Esophagus muscularis mucosa (tissue), 4 donors: ENCODE results near the gene SPINT2. TPM values are rescaled to one million over a fixed set of nuclear protein-coding genes. Genes with fewer than 3 reads are reported as not detected.
"Not testable (repeated sequence)": the region's sequence is repeated elsewhere in the genome, so short reads cannot be mapped to it uniquely, and the experiment has no call there.

Source experiments
- DNase-seq: peaks from one replicate; pipeline ENCODE4 v3.0.0-alpha.2; 2017; ENCODE audit errors: extremely low spot score
- H3K27ac ChIP-seq, 4 donors: fragments of 200-600 bp; sonication (generic); replicated peaks in 1 of 4; 1 replicate in 3 of 4; 2 replicates in 1 of 4; pipeline ENCODE4 v1.5.1; 2016 to 2019; ENCODE audit warnings: mild to moderate bottlenecking in 1 of 4
- H3K27me3 ChIP-seq, 4 donors: fragments of 200-600 bp; sonication (generic); one replicate each; pipeline versions ENCODE4 v1.5.1 to v1.6.0; 2016 to 2019
- H3K36me3 ChIP-seq, 4 donors: fragments of 200-600 bp; sonication (generic); one replicate each; pipeline ENCODE4 v1.5.1; 2016 to 2019
- H3K4me1 ChIP-seq, 4 donors: fragments of 200-600 bp; sonication (generic); one replicate each; pipeline ENCODE4 v1.5.1; 2016 to 2019
- H3K4me3 ChIP-seq, 4 donors: fragments of 200-600 bp; sonication (generic); 1 replicate in 2 of 4; 2 replicates in 2 of 4; pipeline ENCODE4 v1.5.1; 2016 to 2019; ENCODE audit warnings: mild to moderate bottlenecking in 4 of 4, moderate library complexity in 1 of 4
- H3K9me3 ChIP-seq, 4 donors: fragments of 200-600 bp; sonication (generic); 1 replicate in 3 of 4; 2 replicates in 1 of 4; pipeline ENCODE4 v1.5.1; 2016 to 2019
- EP300 ChIP-seq: sonication (generic); formaldehyde crosslinking; IDR thresholded peaks from one replicate; pipeline ENCODE4 v1.6.1; 2017; ENCODE audit warnings: antibody characterized with exemption
- POLR2A ChIP-seq: fragments of 450-650 bp; IDR thresholded peaks from one replicate; pipeline ENCODE4 v1.6.1; 2017; ENCODE audit warnings: antibody characterized with exemption, moderate library complexity, mild to moderate bottlenecking, low read depth
- POLR2AphosphoS5 ChIP-seq, 2 donors: sonication (generic); formaldehyde crosslinking; IDR thresholded peaks; one replicate each; pipeline ENCODE4 v1.6.1; 2017; ENCODE audit warnings: antibody characterized with exemption in 2 of 2
- WGBS: methylation state at CpG from one replicate; pipeline ENCODE4 v1.1.5; 2018; 5-methylcytosine and 5-hydroxymethylcytosine counted together
- intact Hi-C: fragments of 100-400 bp; cut with DNase I; formaldehyde crosslinking; loops from one replicate; pipeline ENCODE4 v1.15.1; 2023
- total RNA-seq, 4 donors: library from RNA; depleted of rRNA; stranded (reverse); fragments of >200 nt; gene quantifications; one replicate each; pipeline versions ENCODE4 v1.1.0 to v1.2.1, GENCODE V29; 2016
- TF ChIP-seq, protein P1 (sequence below), 3 experiments: fragments of 200-600 bp in 2 of 3; fragments of 450-650 bp in 1 of 3; sonication (generic) in 2 of 3; IDR thresholded peaks; one replicate each; pipeline ENCODE4 v1.5.1; 2017 to 2019; ENCODE audit warnings: antibody characterized with exemption in 3 of 3, mild to moderate bottlenecking in 2 of 3, moderate library complexity in 1 of 3

SPINT2 gene
- total RNA-seq, 4 donors from 2014 or later: 5.0 to 13.4 (median 11.4) TPM

DNA sequence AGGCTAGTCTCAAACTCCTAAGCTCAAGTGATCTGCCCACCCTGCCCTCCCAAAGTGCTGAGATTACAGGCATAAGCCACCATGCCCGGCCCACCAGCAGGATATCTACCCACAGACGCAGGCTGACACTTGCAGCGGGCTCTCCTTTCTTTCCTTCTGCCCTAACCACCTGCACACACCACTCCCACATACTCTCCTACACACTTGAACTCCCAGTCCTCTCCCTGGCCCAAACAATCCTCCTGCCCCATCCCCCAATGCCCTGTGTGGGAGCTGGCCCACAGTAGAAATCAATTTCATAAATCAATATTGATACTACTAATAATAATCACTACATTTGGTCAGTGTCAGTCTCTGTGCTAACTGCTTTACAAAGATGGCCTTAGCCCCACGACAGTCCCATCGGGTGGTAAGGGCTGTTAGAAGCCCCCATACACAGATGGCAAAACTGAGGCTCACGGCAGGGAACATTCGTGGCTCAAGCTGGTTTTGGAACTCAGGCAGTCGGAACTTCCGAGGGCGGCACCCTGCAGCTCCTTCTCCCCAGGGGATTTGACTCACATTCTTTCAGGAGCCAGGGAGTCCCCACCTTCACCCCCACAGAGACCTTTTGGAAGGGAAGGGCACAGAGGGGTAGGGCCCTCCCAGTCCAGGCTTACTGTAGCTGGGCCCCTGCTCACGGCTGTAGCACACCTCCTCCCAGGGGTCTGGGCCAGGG, 36.9 kb upstream of the SPINT2 start:
- no peak overlapping the region for H3K27ac ChIP-seq
- intact Hi-C loops: no loop called here
- peaks cover 23 to 34% (median 29%) of the 10 kb centered on the region in 4 donors for H3K4me1 ChIP-seq
- no peak overlapping the region for H3K4me3 ChIP-seq
- H3K27me3 ChIP-seq: peaks cover 18 to 100% (median 74%) of the 10 kb centered on the region in 4 donors
- TF ChIP-seq POLR2A (no peak), POLR2AphosphoS5 (IDR thresholded peaks at IDR 0.05) (no peak), EP300 (no peak)
- TF ChIP-seq, protein P1, sequence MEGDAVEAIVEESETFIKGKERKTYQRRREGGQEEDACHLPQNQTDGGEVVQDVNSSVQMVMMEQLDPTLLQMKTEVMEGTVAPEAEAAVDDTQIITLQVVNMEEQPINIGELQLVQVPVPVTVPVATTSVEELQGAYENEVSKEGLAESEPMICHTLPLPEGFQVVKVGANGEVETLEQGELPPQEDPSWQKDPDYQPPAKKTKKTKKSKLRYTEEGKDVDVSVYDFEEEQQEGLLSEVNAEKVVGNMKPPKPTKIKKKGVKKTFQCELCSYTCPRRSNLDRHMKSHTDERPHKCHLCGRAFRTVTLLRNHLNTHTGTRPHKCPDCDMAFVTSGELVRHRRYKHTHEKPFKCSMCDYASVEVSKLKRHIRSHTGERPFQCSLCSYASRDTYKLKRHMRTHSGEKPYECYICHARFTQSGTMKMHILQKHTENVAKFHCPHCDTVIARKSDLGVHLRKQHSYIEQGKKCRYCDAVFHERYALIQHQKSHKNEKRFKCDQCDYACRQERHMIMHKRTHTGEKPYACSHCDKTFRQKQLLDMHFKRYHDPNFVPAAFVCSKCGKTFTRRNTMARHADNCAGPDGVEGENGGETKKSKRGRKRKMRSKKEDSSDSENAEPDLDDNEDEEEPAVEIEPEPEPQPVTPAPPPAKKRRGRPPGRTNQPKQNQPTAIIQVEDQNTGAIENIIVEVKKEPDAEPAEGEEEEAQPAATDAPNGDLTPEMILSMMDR (IDR thresholded peaks at IDR 0.05): no peak
- no peaks in the 10 kb centered on the region for H3K36me3 ChIP-seq
- no peak for DNase-seq
- 79% methylated on average over 9 of the region's 11 CpGs for WGBS
- no peaks in the 10 kb centered on the region for H3K9me3 ChIP-seq

DNA sequence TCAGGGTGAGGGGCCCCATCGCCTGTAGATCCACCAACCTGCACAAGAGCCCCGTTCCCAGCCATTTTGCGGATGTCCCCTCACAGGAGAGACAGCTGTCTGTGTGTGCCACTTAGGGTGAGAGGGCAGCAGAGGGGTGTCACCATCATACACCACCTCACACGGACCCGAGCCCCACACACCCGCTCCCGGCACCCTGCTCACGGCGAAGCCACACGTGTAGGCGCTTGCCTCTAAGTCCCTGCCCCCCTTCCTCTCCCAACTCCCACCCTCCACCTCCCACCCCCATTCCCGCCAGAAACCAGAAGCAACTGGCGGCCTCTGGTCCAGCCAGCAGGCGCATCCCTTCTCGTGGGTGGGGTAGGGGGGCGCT, 36.4 kb upstream of the SPINT2 start:
- H3K27me3 ChIP-seq: peaks cover 18 to 100% (median 73%) of the 10 kb centered on the region in 4 donors
- H3K4me1 ChIP-seq: peaks cover 23 to 34% (median 29%) of the 10 kb centered on the region in 4 donors
- no peaks in the 10 kb centered on the region for H3K36me3 ChIP-seq
- WGBS: 28% methylated on average over 12 of the region's 16 CpGs
- TF ChIP-seq EP300 (no peak), POLR2A (no peak), POLR2AphosphoS5 (IDR thresholded peaks at IDR 0.05) (no peak)
- TF ChIP-seq, protein P1 (IDR thresholded peaks at IDR 0.05): no peak
- H3K9me3 ChIP-seq: no peaks in the 10 kb centered on the region
- H3K27ac ChIP-seq: no peak overlapping the region
- peak overlapping the region in 1 of 4 donors; percentile 12 for H3K4me3 ChIP-seq
- intact Hi-C loops: no loop called here
- DNase-seq: no peak

DNA sequence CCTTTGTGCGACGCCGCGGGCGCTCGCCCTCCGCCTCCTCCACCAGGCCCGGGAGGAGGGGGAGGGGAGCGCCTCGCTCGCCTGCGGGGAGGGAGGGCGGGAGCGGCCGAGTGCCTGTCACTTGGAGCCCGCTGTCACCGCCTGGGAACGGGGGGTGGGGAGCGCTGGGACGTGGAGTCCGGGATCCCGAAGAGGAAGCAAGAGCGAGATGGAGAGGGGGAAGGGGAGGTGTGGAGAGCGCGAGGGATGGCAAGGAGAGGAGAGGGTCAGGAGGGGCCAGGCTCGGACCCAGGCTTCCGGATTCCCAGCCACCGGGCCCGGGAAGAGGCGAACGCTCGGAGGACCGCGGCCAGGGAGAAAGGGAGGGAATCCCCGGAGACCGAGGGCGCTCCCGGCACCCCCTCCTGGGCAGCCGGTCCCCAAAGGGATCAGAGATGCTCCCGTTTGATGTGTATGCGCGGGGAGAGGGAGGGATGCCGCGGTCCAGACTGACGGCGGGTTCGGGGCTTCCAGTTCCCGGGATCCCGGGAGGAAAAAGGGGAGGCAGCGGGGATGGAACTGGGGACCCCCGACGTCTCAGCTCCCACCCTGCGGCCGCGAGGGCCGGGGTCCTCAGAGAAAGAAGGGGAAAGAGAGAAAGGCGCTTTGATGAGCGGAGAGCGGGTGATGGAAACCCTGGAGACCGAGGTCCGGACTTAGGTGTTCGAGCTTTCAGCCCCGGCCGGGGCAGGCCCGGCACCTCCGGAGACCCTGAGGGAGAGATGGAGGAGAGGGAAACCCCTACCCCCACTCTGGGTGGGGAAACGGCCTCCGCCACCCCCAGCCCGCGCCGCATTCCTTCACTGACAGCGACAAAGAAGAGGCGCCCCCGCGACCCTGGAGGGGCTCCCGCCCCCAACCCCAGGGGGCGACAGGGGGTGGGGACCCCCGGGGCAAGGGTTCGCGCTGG, 35.6 kb upstream of the SPINT2 start:
- Histone ChIP-seq H3K4me1 (peaks cover 22 to 30% (median 26%) of the 10 kb centered on the region in 4 donors), H3K27ac (no peak overlapping the region), H3K36me3 (no peaks in the 10 kb centered on the region), H3K9me3 (no peaks in the 10 kb centered on the region), H3K4me3 (peak overlapping the region in 2 of 4 donors; percentile 12 to 22), H3K27me3 (peaks cover 18 to 100% (median 68%) of the 10 kb centered on the region in 4 donors)
- intact Hi-C loops: no loop called here
- 2% methylated on average over 63 of the region's 80 CpGs for WGBS
- TF ChIP-seq, protein P1 (IDR thresholded peaks at IDR 0.05): no peak
- TF ChIP-seq POLR2A: no peak
- DNase-seq: no peak

DNA sequence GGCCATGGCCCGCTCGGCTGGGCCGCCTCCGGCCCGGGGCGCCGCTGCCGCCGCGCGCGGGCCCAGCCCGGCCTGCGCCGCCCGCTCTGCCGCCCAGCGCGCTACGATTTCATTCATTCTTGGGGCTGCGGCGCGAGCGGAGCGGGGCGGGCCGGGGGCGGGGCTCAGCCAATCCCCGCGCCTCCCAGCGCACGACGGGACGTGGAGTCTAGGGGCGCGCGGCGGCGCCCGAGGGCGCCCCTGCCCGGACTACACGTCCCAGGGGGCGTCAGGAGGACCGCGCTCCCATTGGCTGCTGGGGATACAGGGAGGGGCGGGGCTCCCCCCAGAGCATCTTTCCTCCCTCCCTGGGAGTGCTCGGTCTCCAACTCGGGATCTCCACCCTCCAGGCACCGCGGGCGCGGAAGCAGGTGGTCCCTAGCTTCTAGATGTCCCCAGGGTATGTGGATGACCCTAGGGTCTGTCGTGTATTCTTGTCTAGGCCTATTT, 34.7 kb upstream of the SPINT2 start:
- Histone ChIP-seq H3K27me3 (peaks cover 18 to 99% (median 59%) of the 10 kb centered on the region in 4 donors), H3K36me3 (no peaks in the 10 kb centered on the region), H3K9me3 (no peaks in the 10 kb centered on the region), H3K4me3 (peak overlapping the region in 1 of 4 donors; percentile 22), H3K27ac (no peak overlapping the region), H3K4me1 (peaks cover 14 to 22% (median 19%) of the 10 kb centered on the region in 4 donors)
- DNase-seq: no peak
- 5% methylated on average over 30 of the region's 54 CpGs for WGBS
- intact Hi-C loops: no loop called here
- TF ChIP-seq POLR2AphosphoS5 (IDR thresholded peaks at IDR 0.05): no peak
- TF ChIP-seq, protein P1 (IDR thresholded peaks at IDR 0.05): no peak
- no peak for TF ChIP-seq EP300
- TF ChIP-seq POLR2A: no peak

DNA sequence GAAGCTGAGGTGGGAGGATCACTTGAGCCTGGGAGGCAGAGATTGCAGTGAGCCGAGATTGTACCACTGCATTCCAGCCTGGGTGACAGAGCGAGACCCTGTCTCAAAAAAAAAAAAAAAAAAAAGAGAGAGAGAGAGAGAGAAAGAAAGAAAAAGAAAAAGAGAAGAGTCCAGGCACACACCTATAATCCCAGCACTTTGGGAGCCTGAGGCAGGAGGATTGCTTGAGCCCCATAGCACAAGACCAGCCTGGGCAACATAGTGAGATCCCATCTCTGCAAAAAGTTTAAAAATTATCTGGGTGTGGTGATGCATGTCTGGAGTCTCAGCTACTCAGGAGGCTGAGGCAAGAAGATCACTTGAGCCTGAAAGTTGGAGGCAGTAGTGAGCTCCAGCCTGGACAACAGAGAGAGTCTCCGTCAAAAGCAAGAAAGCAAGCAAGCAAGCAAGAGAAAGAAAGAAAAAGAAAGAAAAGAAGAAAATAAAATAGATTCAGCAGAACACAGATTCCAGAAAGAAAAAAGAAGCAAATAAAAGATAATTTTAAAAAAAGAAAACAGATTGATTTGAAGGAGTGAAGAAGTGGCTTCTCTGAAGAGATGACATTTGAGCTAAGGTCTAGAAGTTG, 33.8 kb upstream of the SPINT2 start:
- 87% methylated on average over 3 of the region's 3 CpGs for WGBS
- intact Hi-C loops, H3K9me3 ChIP-seq, H3K36me3 ChIP-seq, H3K4me3 ChIP-seq, DNase-seq, H3K27ac ChIP-seq: not testable (repeated sequence)
- peaks cover 18 to 99% (median 50%) of the 10 kb centered on the region in 4 donors for H3K27me3 ChIP-seq
- peaks cover 14 to 22% (median 19%) of the 10 kb centered on the region in 4 donors for H3K4me1 ChIP-seq
